HepG2 (cell line): ENCODE data around the gene PACS1. TPM values are rescaled to one million over a fixed set of nuclear protein-coding genes. Genes with fewer than 3 reads are reported as not detected.

Source experiments
- ATAC-seq: fragments of 200-7000 bp; cut with Tn5 transposase; 3 replicates; pipeline ENCODE4 v1.9.1; 2020; ENCODE audit warnings: mild to moderate bottlenecking, moderate library complexity
- BruUV-seq: library from RNA; stranded (reverse); fragments of 400-500 nt; replicated peaks from 2 replicates; lab custom pipeline; 2021; lab: Mats Ljungman, UMichigan
- CTCF ChIA-PET: fragments of 300-600 bp; formaldehyde crosslinking; extraction: SDS; loops from one replicate; lab custom pipeline; 2021; ENCODE audit warnings: low total read pairs, inconsistent platforms, low intra/inter-chr PET ratio; lab: Yijun Ruan, JAX
- POLR2A ChIA-PET: fragments of 350-600 bp; sonication (Branson Sonifier 250); formaldehyde crosslinking; loops from one replicate; lab custom pipeline; 2020; ENCODE audit warnings: antibody characterized with exemption, inconsistent platforms; lab: Yijun Ruan, JAX
- DNase-seq: peaks from one replicate; pipeline ENCODE4 v3.0.0-alpha.2; 2015; ENCODE audit warnings: low spot score
- FAIRE-seq: peaks from 3 replicates; lab custom pipeline; 2011; peaks lifted over from hg19 to GRCh38; lab: Jason Lieb, UNC
- H2AFZ ChIP-seq: one replicate; pipeline ENCODE4 v1.6.1; 2011; ENCODE audit warnings: low read length, inconsistent platforms
- H3K27ac ChIP-seq: fragments of 300-600 bp; 3 replicates; pipeline ENCODE4 v1.8.0; 2011; ENCODE audit warnings: mixed run types, mild to moderate bottlenecking, mixed read lengths, low read length, inconsistent platforms; ENCODE audit not compliant: insufficient read depth; ENCODE audit errors: extremely low read length
- H3K27me3 ChIP-seq, 2 experiments: fragments of 200-600 bp in 1 of 2; 2 replicates in 1 of 2; 3 replicates in 1 of 2; pipeline versions ENCODE4 v1.6.0 to v1.8.0; 2011; ENCODE audit warnings: low read length in 2 of 2, mild to moderate bottlenecking in 2 of 2, moderate library complexity in 2 of 2, inconsistent platforms in 1 of 2; ENCODE audit not compliant: insufficient read depth in 2 of 2, control insufficient read depth in 1 of 2
- H3K36me3 ChIP-seq, 2 experiments: fragments of 200-600 bp in 1 of 2; replicated peaks in 1 of 2; 2 replicates in 1 of 2; 3 replicates in 1 of 2; pipeline versions ENCODE4 v1.5.1 to v1.8.0; 2011; ENCODE audit warnings: low read length in 2 of 2, inconsistent platforms in 1 of 2; ENCODE audit not compliant: insufficient read depth in 2 of 2, control insufficient read depth in 1 of 2
- H3K4me1 ChIP-seq: 2 replicates; pipeline ENCODE4 v1.5.1; 2012; ENCODE audit warnings: low read length, inconsistent platforms; ENCODE audit not compliant: insufficient read depth
- H3K4me2 ChIP-seq: 2 replicates; pipeline ENCODE4 v1.6.0; 2011; ENCODE audit warnings: low read depth, low read length, inconsistent platforms
- H3K4me3 ChIP-seq, 3 experiments: fragments of 200-600 bp in 1 of 3; sonication (generic), shearing (Covaris generic) in 1 of 3; replicated peaks in 1 of 3; 2 replicates each; pipeline ENCODE4 v1.5.1; 2011 to 2016; ENCODE audit warnings: low read length in 3 of 3, inconsistent platforms in 2 of 3, low read depth in 2 of 3, mild to moderate bottlenecking in 2 of 3, control low read depth in 1 of 3, mixed read lengths in 1 of 3; ENCODE audit not compliant: insufficient read depth in 1 of 3
- H3K79me2 ChIP-seq: one replicate; pipeline ENCODE4 v1.6.1; 2011; ENCODE audit warnings: low read length, inconsistent platforms; ENCODE audit not compliant: insufficient read depth
- H3K9ac ChIP-seq: 2 replicates; pipeline ENCODE4 v1.6.0; 2011; ENCODE audit warnings: mild to moderate bottlenecking, low read depth, low read length, inconsistent platforms; ENCODE audit not compliant: insufficient read depth
- H3K9me3 ChIP-seq: 2 replicates; pipeline ENCODE4 v1.5.1; 2012; ENCODE audit warnings: mild to moderate bottlenecking, low read length
- H4K20me1 ChIP-seq: 2 replicates; pipeline ENCODE4 v1.6.0; 2011; ENCODE audit warnings: inconsistent platforms, mild to moderate bottlenecking, low read length, moderate library complexity; ENCODE audit not compliant: insufficient read depth
- DMAP1 ChIP-seq: IDR thresholded peaks from 2 replicates; pipeline ENCODE4 v1.6.1; 2016
- NFATC3 ChIP-seq: sonication (generic); formaldehyde crosslinking; IDR thresholded peaks from 2 replicates; pipeline ENCODE4 v1.5.1; 2020; ENCODE audit warnings: mild to moderate bottlenecking, missing genetic modification reagents
- RFX3 ChIP-seq: IDR thresholded peaks from 2 replicates; pipeline ENCODE4 v1.6.1; 2016; ENCODE audit warnings: missing biosample characterization, missing genetic modification reagents
- SOX5 ChIP-seq: IDR thresholded peaks from 2 replicates; pipeline ENCODE4 v1.6.1; 2016; ENCODE audit warnings: borderline replicate concordance
- TBL1XR1 ChIP-seq: fragments of 150-350 bp; IDR thresholded peaks from 2 replicates; pipeline ENCODE4 v1.6.1; 2014; ENCODE audit warnings: borderline replicate concordance, low read length; ENCODE audit not compliant: partially characterized antibody
- TCF12 ChIP-seq, 2 experiments: fragments of 450-650 bp in 1 of 2; sonication (generic) in 1 of 2; formaldehyde crosslinking in 1 of 2; IDR thresholded peaks; 2 replicates each; pipeline versions ENCODE4 v1.6.1 to v1.8.0; 2017 to 2022; ENCODE audit warnings: antibody characterized with exemption in 1 of 2, mild to moderate bottlenecking in 1 of 2, missing genetic modification reagents in 1 of 2, moderate library complexity in 1 of 2
- ZNF17 ChIP-seq: sonication (generic); formaldehyde crosslinking; IDR thresholded peaks from 2 replicates; pipeline ENCODE4 v1.5.0; 2020; ENCODE audit warnings: mild to moderate bottlenecking, missing genetic modification reagents
- ZNF234 ChIP-seq: sonication (generic); formaldehyde crosslinking; conservative IDR thresholded peaks from 2 replicates; pipeline ENCODE4 v1.5.1; 2020; ENCODE audit warnings: mild to moderate bottlenecking, missing genetic modification reagents
- ZNF709 ChIP-seq: sonication (generic); formaldehyde crosslinking; IDR thresholded peaks from 2 replicates; pipeline ENCODE4 v1.5.0; 2020; ENCODE audit warnings: mild to moderate bottlenecking, missing genetic modification reagents
- ZNF777 ChIP-seq: sonication (generic); formaldehyde crosslinking; IDR thresholded peaks from 2 replicates; pipeline ENCODE4 v1.4.0; 2020; ENCODE audit warnings: missing genetic modification reagents
- ZSCAN20 ChIP-seq: sonication (generic); formaldehyde crosslinking; IDR thresholded peaks from 2 replicates; pipeline ENCODE4 v1.4.0; 2020; ENCODE audit warnings: missing genetic modification reagents, mild to moderate bottlenecking, borderline replicate concordance
- WGBS: methylation state at CpG from one replicate; pipeline ENCODE4 v1.1.6; 2017; ENCODE audit warnings: low lambda C conversion rate; 5-methylcytosine and 5-hydroxymethylcytosine counted together
- in situ Hi-C: cut with HindIII; loops from 2 replicates; pipeline ENCODE4 v1.10.0; 2017; ENCODE audit warnings: low pct_unique_long_range_greater_than_20kb; ENCODE audit not compliant: extremely low pct_ligation_motif_present
- intact Hi-C: fragments of 100-400 bp; cut with micrococcal nuclease; formaldehyde crosslinking; loops from one replicate; pipeline ENCODE4 v1.10.0; 2022; ENCODE audit not compliant: unreplicated experiment
- polyA plus RNA-seq, 8 experiments: library from polyadenylated mRNA; depleted of rRNA in 3 of 8; stranded (reverse) in 7 of 8; unstranded in 1 of 8; fragments of >200 nt; fragmentation: Illumina TruSeq in 4 of 8; extraction: Trizol in 4 of 8; gene quantifications; 2 replicates each; pipeline versions ENCODE4 v1.2.1 to v1.2.3, GENCODE V29; 2011 to 2016; ENCODE audit warnings: low read depth in 4 of 8, missing spikeins in 1 of 8, mixed read lengths in 1 of 8; ENCODE audit not compliant: insufficient read depth in 1 of 8
- total RNA-seq, 5 experiments: library from RNA; depleted of rRNA; stranded (reverse); fragments of >200 nt; fragmentation: Illumina TruSeq; extraction: Trizol; gene quantifications; 2 replicates each; pipeline ENCODE4 v1.2.3, GENCODE V29; 2016; ENCODE audit warnings: low read depth in 1 of 5
- TF ChIP-seq, protein P1 (sequence below): sonication (generic); formaldehyde crosslinking; IDR thresholded peaks from 2 replicates; pipeline ENCODE4 v1.8.1; 2023; ENCODE audit warnings: mild to moderate bottlenecking, inconsistent platforms, moderate library complexity, missing genetic modification reagents, borderline replicate concordance
- TF ChIP-seq, protein P2 (sequence below): IDR thresholded peaks from 2 replicates; pipeline ENCODE4 v1.6.1; 2018; ENCODE audit warnings: missing genetic modification reagents

PACS1 gene
- total and polyA plus RNA-seq, 2 of the 13 experiments (the other 11 are each of a cell fraction or from before 2014, with no cell fraction given), result 7.6 to 8.6 TPM

DNA sequence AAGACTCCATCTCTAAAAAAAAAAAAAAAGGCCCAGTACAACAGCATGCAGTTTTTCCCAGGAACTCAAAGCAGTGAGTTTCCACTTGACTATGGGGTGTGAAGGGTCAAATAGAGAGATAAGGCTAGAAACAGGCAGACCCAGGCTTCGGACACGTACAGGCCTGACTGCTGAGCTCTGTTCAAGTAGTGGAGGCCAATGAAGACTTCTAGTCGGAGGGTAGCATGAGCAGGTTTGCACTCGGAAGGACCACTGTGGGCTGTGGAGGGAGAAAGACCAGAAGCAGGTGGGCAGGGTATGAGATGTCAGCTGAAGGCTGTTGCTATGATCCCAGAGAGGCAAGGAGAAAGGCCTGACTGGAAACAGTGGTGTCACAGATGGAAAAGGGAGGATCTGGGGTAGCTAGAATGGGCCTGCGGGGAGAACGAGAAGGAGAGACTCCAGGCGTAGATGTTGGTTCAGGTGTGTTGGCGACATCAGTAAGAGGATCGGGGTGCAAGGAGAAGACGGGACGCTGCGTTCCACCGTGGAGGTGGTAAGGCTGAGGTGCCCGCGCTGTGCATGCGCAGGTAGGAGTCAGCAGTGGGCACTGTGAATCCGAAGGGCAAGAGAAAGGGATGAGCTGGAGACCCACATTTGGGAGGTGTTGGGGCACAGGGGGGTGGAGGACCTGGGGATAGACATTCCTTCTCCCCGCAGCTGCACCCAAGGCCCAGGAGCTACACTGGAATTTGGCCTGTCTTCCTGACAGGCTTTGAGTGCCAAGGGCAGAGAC lies 149.0 kb downstream of the PACS1 start (continued):
- TF ChIP-seq, protein P1, sequence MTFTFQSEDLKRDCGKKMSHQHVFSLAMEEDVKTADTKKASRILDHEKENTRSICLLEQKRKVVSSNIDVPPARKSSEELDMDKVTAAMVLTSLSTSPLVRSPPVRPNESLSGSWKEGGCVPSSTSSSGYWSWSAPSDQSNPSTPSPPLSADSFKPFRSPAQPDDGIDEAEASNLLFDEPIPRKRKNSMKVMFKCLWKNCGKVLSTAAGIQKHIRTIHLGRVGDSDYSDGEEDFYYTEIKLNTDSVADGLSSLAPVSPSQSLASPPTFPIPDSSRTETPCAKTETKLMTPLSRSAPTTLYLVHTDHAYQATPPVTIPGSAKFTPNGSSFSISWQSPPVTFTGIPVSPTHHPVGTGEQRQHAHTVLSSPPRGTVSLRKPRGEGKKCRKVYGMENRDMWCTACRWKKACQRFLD (CRISPR knock-in tag), result no peak
- TF ChIP-seq TBL1XR1 (no peak), TCF12 (IDR thresholded peaks at IDR 0.05) (no peak), TCF12 (CRISPR knock-in tag; IDR thresholded peaks at IDR 0.05) (no peak), RFX3 (CRISPR knock-in tag) (no peak), ZSCAN20 (CRISPR knock-in tag) (no peak), SOX5 (CRISPR knock-in tag) (no peak), ZNF234 (CRISPR knock-in tag) (no peak), NFATC3 (CRISPR knock-in tag) (no peak)

DNA sequence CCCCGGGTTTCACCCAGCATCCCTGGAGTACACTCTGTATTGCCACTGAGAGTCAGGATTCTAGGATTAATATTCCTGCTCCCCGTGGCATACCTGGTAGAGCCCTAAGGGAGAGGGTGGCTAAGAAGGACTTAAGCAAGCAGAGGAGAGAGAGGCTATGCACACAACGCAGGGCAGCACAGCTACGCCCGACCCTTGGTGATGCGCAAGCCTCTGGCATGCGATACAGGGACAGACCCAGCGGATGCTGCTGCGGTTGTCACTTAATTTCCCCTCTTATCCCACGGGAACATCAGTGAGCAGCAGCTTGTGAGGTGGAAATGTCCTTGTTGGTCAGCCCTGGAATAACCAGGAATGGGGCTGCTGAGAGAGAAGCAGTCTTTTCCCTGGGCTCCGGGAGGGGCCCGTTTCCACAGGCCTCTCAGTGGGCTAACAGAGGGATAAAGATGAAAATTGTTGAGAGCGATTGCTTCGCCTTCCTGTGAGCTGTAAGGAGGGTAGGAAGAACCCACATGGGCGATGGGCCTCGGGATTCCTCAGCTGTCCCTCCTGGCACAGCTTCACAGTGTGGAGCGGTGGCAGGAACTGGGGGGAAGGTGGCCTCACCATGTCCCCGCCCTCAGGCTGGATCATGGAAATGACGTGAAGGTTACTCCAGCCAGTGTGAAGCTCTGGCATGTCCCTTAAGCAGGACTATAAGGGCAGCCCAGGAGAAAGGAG lies 149.9 kb downstream of the PACS1 start:
- no peaks in the 10 kb centered on the region for H3K27me3 ChIP-seq
- TF ChIP-seq ZNF17 (no peak), ZNF777 (CRISPR knock-in tag) (no peak), DMAP1 (CRISPR knock-in tag) (no peak), ZNF709 (CRISPR knock-in tag) (no peak)
- TF ChIP-seq, protein P2, sequence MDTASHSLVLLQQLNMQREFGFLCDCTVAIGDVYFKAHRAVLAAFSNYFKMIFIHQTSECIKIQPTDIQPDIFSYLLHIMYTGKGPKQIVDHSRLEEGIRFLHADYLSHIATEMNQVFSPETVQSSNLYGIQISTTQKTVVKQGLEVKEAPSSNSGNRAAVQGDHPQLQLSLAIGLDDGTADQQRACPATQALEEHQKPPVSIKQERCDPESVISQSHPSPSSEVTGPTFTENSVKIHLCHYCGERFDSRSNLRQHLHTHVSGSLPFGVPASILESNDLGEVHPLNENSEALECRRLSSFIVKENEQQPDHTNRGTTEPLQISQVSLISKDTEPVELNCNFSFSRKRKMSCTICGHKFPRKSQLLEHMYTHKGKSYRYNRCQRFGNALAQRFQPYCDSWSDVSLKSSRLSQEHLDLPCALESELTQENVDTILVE (CRISPR knock-in tag), result no peak
- H4K20me1 ChIP-seq, result no peaks in the 10 kb centered on the region
- WGBS, result 93% methylated on average over 19 of the region's 19 CpGs
- ATAC-seq, result no peak
- ChIA-PET CTCF (no interaction called here), POLR2A (no interaction called here)
- H3K79me2 ChIP-seq, result no peaks in the 10 kb centered on the region
- H3K4me3 ChIP-seq, result no peak overlapping the region
- DNase-seq, result no peak
- intact Hi-C loops (no loop called here), in situ Hi-C loops (no loop called here)
- peaks cover 14 to 31% of the 10 kb centered on the region in 2 experiments for H3K36me3 ChIP-seq
- no peak overlapping the region for H3K27ac ChIP-seq
- no peaks in the 10 kb centered on the region for H3K9me3 ChIP-seq
- FAIRE-seq, result no peak
- H3K4me2 ChIP-seq, result no peak overlapping the region
- no peak overlapping the region for H3K9ac ChIP-seq
- no peak overlapping the region for H2AFZ ChIP-seq
- BruUV-seq, result no TSS peak
- peaks cover 5% of the 10 kb centered on the region; the same call in 1 of the 2 replicates for H3K4me1 ChIP-seq
